Pulmonary artery endothelial cell (primary cell): ENCODE measurements around the gene BET1L. TPM values are rescaled to one million over a fixed set of nuclear protein-coding genes. Genes with fewer than 3 reads are reported as not detected.
A peak's percentile ranks its signal among the peaks of the same experiment; 100 is the strongest.
"Not testable (repeated sequence)": the region's sequence is repeated elsewhere in the genome, so short reads cannot be mapped to it uniquely, and the experiment has no call there.

ENCODE experiments used
- DNase-seq: peaks from one replicate; pipeline ENCODE4 v3.0.0-alpha.2; 2011; ENCODE audit warnings: low read depth, low spot score
- total RNA-seq: library from RNA; depleted of rRNA; stranded (reverse); fragments of >200 nt; gene quantifications from 2 replicates; pipeline ENCODE4 v1.2.3, GENCODE V29; 2014

BET1L gene
- total RNA-seq: 13.1 and 13.2 TPM in 2 replicates

- DNase-seq: peak; percentile 89
These were observed at the start of gene BET1L, which contains the start of gene RIC8A for GRCh38 chr11:207208-207862. TSS of gene BET1L (minus strand) at chr11:207399. CDS start at chr11:207321, 78 bp downstream. TSS of gene RIC8A (plus strand) at chr11:207708. CDS start at chr11:208855, 1,147 bp downstream.

GRCh38 chr11:255816-256215, 48.6 kb upstream of the BET1L start:
- DNase-seq: no peak

DNA sequence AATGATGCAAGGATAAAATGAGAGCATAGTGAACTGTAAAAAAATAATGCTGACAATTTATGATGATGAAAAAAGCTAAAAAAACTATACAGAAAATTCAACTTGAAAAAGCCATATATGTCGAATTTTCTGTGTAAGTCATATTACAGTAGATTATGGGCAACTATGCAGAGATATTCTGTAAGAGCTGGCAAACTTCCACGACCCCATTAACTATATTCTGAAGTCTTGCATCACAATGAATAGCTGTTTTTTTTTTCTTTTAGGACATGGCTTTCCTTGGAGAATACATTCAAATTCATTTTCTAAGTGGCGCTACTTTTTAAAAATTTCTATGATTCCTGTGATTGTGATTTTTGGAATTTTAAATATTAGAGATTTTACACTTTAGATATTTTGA, 48.0 kb upstream of the BET1L start:
- DNase-seq: no peak

GRCh38 chr11:253886-254270, 46.7 kb upstream of the BET1L start:
- no peak for DNase-seq

- DNase-seq: no peak
These were observed 46.1 kb upstream of the BET1L start for GRCh38 chr11:253160-253885.

DNA sequence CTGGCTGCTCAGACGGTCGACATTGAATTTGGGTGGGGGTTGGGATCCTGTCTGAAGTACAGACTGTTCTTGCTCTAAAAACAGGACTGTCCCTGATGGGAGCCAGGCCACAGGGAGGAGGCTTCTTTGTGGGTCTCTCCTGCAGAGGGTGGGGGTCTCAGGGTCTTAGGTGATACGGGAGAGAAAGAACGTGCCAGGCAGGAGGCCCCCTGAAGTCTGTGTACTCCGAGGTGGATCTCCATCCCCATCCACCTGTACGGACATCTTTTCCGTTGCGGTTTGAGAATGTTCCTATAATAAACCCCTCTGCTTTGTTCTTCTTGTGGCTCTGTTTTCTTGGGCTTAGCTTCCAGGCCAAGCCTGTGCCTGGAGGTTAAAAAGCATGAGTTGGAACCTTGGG, 45.5 kb upstream of the BET1L start:
- DNase-seq: no peak

DNA sequence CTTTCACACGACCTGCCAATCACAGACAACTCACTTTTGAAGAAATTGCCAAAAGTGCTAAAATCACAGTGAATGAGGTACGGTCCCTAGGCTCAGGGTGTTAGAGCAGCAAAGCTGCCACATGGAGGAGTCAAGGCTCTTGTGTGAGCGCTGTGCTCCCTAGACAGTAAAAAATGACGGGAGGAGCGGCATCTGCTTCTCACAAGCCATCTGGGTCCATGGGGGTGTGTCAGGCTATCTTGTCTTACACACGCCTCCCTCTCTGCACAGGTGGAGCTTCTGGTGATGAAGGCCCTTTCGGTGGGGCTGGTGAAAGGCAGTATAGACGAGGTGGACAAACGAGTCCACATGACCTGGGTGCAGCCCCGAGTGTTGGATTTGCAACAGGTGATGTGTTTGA, 44.4 kb upstream of the BET1L start:
- no peak for DNase-seq

GRCh38 chr11:250740-251299, 43.6 kb upstream of the BET1L start:
- no peak for DNase-seq

DNA sequence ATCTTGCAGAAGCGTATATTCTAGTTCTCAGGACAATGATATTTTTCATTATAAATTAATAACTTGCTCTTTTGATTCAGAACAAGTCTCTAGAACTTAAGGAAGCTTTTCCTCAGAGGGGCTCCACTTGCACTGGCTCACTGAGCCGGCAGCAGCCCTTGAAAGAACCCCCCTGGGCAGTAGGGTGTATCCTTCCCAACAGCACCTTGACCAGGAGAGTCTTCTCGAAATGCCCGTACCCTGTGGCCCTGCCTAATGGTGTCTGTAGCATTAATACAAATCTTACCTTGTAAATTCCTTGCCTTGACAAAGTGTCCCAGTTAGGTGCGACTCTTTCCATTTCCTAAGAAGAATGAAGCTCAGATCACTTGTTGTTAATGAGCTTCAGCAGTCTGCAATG, 43.1 kb upstream of the BET1L start:
- no peak for DNase-seq

- DNase-seq: no peak
These were observed 41.9 kb upstream of the BET1L start for GRCh38 chr11:249062-249461.

- DNase-seq: no peak
These were observed 37.2 kb upstream of the BET1L start for GRCh38 chr11:244376-244775.

DNA sequence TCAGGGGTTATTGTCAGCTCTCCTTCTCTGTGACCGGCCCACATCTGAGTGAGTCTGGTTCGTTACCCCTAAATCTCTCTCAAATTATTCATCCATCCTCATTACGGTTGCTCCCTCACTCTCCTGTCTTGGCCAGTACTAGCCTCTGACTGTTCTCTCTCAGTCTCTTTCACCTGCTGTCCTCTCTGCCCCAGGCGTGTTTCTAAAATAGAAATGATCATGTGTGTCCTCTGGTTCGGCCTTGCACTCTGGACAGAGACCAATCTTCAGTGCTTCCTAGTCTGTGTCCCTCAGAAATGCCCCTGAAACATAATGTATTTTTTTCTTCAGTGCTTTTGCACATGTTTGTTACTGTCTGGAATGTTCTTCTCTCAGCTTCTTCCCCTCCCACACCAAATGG, 34.4 kb upstream of the BET1L start:
- DNase-seq: no peak

GRCh38 chr11:240315-240714, 33.1 kb upstream of the BET1L start:
- no peak for DNase-seq

DNA sequence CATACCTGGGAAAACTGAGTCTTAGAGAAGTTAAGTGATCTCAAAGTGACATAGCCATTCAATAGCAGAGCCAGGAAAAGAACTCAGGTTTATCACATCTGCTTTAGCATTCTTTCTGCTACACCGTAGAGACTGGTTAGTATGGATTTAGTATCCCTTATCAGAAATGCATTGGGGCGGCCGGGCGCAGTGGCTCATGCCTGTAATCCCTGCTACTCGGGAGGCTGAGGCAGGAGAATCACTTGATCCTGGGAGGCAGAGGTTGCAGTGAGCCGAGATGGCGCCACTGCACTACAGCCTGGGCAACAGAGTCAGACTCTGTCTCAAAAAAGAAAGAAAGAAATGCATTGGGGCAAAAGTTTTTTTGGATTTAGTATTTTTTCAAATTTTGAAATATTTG, 31.1 kb upstream of the BET1L start:
- not testable (repeated sequence) for DNase-seq

DNA sequence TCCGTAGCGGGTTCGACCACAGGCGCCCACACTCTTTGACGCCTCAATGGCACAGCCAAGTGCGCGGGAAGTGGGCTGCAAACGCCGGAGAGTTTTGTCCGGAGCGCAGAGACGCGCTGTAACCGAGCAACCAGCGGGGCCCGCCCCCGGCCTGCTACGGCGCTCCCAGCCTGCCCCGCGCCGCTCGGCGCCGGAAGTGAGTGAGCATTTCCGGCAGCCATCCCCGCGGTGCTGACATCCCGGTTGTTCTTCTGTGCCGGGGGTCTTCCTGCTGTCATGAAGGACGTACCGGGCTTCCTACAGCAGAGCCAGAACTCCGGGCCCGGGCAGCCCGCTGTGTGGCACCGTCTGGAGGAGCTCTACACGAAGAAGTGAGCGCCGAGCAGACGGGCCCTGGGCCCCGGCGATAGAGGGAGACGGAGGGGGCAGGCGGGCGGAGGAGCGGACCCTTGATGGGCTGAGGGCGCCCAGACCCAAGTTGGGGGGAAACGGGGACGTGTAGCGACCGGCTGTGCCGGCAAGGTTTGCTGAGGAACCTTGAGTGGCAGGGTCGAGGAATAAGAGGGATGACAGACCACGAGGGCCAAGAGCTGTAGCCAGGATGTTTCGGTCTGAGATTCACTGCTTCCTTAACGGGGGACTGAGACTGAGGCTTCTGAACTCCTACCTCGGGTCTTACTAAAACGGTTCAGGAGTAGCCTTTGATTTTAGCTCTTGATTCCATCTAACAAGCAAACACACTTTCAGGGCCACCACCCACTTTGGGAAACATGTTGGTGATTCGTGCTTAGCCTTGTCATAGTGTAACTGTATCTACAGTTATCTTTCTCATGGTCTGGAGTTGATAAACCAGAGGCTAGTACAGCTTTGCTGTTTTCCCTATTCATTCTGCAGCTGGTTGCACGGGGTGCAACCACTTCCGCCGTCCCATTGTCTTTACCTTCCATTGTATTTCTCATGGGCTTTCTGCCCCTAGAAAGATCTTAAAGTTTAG, 29.9 kb upstream of the BET1L start, which contains the start of gene PSMD13:
TSS of gene PSMD13 (plus strand) at position 203 of the 994 bp plus-strand sequence. CDS start at position 277, 74 bp downstream.
- peak; percentile 51 for DNase-seq

- DNase-seq: no peak
These were observed 29.0 kb upstream of the BET1L start, which contains the start of gene SIRT3 for GRCh38 chr11:235997-236773. TSS of gene SIRT3 (minus strand) at chr11:236342. CDS start at chr11:236328, 14 bp downstream.

- DNase-seq: no peak
These were observed 28.4 kb upstream of the BET1L start for GRCh38 chr11:235609-235996.

DNA sequence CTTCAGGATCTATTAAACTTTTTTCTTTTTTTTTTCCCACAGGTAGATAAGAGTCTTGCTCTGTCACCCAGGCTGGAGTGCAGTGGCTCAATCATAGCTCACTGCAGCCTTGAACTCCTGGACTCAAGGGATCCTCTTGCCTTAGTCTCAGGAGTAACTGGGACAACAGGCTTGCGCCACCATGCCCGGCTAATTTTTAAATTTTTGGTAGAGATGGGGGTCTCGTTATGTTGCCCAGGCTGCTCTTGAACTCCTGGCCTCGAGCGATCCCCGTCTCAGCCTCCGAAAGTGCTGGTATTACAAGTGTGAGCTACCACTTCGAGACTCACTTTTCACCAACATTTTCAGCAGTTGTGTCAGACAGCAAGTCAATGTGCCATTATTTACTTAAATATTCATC, 28.0 kb upstream of the BET1L start:
- no peak for DNase-seq

DNA sequence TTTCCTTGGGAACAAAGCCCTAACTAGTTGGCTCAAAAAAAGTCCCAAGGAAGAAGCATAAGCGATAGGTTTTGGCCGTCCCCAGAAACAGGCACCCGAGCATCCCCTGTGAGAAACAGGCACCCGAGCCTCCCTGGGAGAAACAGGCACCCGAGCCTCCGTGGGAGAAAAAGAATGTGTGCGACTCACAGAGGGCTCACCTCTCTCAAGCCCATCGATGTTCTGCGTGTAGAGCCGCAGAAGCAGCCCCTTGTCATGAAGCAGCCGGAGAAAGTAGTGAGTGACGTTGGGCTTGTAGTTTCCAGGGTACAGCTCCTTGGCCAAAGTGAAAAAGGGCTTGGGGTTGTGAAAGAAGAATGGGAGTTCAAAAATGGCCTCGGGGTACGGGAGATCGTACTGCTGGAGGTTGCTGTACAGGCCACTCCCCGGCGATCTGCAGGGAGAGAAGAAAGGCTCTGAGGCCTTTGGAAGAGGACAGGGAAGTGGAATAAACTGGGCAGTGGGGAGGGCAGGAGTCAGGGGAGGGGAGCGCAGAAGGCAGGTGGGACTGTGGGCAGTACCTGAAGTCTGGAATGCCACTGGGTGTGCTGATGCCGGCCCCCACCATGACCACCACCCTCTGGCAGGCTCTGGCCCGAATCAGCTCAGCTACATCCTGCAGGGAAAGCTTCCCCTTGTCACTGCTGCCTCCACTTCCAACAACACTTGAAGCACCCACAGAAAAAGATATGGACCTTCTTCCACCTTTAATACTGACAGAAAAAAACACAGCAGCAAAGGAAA, 25.8 kb upstream of the BET1L start:
- no peak for DNase-seq

- no peak for DNase-seq
These were observed 23.2 kb upstream of the BET1L start for GRCh38 chr11:230431-230830.
